BE2C (cell line): ENCODE data around the gene INPP5A.
"Not testable (repeated sequence)": the region's sequence is repeated elsewhere in the genome, so short reads cannot be mapped to it uniquely, and the experiment has no call there.

ENCODE experiments used
- DNase-seq: peaks from one replicate; pipeline ENCODE4 v3.0.0-alpha.2; 2020
- H3K27me3 ChIP-seq: fragments of 250-450 bp; sonication (Bioruptor Pico); 2 replicates; pipeline ENCODE4 v1.5.1; 2020; ENCODE audit warnings: mild to moderate bottlenecking
- H3K36me3 ChIP-seq: fragments of 250-450 bp; sonication (Bioruptor Pico); 2 replicates; pipeline ENCODE4 v1.5.1; 2020; ENCODE audit warnings: mild to moderate bottlenecking
- H3K4me1 ChIP-seq: fragments of 250-450 bp; sonication (Bioruptor Pico); 2 replicates; pipeline ENCODE4 v1.5.1; 2020
- H3K4me3 ChIP-seq: 2 replicates; pipeline ENCODE4 v1.5.1; 2011; ENCODE audit warnings: low read depth, low read length
- H3K9me3 ChIP-seq: fragments of 250-450 bp; sonication (Bioruptor Pico); 2 replicates; pipeline ENCODE4 v1.5.1; 2020
- TF ChIP-seq, protein P1 (sequence below): IDR thresholded peaks from 2 replicates; pipeline ENCODE4 v1.5.1; 2012; ENCODE audit warnings: mild to moderate bottlenecking, low read depth, low read length

INPP5A gene

GRCh38 chr10:132814469-132814856 is 276.9 kb downstream of the INPP5A start:
- Histone ChIP-seq H3K4me3 (no peak overlapping the region), H3K9me3 (no peaks in the 10 kb centered on the region), H3K27me3 (peaks cover 37% of the 10 kb centered on the region), H3K36me3 (no peaks in the 10 kb centered on the region), H3K4me1 (no peaks in the 10 kb centered on the region)
- TF ChIP-seq, protein P1, sequence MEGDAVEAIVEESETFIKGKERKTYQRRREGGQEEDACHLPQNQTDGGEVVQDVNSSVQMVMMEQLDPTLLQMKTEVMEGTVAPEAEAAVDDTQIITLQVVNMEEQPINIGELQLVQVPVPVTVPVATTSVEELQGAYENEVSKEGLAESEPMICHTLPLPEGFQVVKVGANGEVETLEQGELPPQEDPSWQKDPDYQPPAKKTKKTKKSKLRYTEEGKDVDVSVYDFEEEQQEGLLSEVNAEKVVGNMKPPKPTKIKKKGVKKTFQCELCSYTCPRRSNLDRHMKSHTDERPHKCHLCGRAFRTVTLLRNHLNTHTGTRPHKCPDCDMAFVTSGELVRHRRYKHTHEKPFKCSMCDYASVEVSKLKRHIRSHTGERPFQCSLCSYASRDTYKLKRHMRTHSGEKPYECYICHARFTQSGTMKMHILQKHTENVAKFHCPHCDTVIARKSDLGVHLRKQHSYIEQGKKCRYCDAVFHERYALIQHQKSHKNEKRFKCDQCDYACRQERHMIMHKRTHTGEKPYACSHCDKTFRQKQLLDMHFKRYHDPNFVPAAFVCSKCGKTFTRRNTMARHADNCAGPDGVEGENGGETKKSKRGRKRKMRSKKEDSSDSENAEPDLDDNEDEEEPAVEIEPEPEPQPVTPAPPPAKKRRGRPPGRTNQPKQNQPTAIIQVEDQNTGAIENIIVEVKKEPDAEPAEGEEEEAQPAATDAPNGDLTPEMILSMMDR = no peak
- no peak for DNase-seq

DNA sequence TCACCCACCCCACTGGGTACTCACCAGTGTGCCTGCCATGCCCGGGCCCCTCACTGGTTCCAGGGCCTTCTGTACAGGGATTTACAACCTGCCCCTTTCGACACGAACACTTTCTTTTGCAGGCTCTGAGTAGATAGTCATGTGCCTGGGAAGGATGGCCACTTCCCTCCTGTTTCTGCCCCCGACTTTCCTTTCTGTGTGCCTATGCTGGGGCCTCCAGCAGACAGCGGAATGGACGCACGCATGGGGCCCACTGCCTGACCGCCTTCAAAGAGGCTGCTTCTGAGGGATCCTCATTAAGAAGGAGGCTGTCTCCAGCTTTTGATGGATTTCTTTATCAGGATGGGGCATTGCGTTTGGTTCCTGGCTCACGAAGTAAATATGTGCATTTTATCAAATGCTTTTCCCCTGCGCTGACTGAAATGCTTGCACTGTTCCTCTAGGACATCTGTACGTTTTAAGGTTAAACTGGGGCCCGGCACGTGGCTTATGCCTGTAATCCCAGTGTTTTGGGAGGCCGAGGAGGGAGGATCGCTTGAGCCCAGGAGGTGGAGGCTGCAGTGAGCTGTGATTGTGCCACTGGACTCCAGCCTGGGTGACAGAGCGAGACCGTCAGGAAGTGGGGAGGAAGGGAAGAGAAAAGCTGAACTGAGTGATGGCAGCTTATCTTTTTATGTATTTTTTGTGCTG is 277.7 kb downstream of the INPP5A start:
- H3K36me3 ChIP-seq = no peaks in the 10 kb centered on the region
- DNase-seq = no peak
- H3K27me3 ChIP-seq = peaks cover 32% of the 10 kb centered on the region
- no peaks in the 10 kb centered on the region for H3K9me3 ChIP-seq
- H3K4me1 ChIP-seq = no peaks in the 10 kb centered on the region
- TF ChIP-seq, protein P1 = no peak
- no peak overlapping the region for H3K4me3 ChIP-seq

GRCh38 chr10:132816718-132817117 is 279.1 kb downstream of the INPP5A start:
- Histone ChIP-seq H3K9me3 (no peaks in the 10 kb centered on the region), H3K4me1 (no peaks in the 10 kb centered on the region), H3K27me3 (peaks cover 29% of the 10 kb centered on the region), H3K4me3 (no peak overlapping the region), H3K36me3 (no peaks in the 10 kb centered on the region)
- TF ChIP-seq, protein P1 = no peak
- DNase-seq = no peak

DNA sequence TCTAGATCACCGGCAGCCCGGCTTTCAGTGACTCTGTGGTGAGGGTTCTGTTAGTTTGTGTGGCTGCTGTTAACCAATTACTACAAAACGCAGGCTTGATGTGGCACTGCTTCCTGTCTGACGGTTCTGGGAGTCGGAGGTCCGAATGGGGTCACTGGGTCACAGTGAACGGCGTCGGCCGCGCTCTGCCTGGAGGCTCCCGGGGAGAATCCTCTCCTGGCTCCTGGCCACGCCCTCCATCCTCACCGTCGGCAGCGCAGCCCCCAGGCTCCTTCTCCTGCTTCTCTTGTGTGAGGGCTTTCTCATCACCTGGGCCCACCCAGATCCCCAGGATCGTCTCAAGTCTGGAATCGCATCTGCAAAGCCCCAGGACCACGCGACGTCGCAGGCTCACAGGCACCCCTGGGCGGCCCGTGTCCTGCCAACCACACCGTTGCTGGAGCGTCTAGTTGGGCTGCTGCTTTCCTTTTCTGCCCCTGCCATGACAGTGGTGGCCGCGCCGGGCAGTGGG is 280.2 kb downstream of the INPP5A start:
- H3K4me3 ChIP-seq = no peak overlapping the region
- DNase-seq = no peak
- no peaks in the 10 kb centered on the region for H3K9me3 ChIP-seq
- TF ChIP-seq, protein P1 = no peak
- no peaks in the 10 kb centered on the region for H3K4me1 ChIP-seq
- no peaks in the 10 kb centered on the region for H3K36me3 ChIP-seq
- H3K27me3 ChIP-seq = peaks cover 29% of the 10 kb centered on the region

DNA sequence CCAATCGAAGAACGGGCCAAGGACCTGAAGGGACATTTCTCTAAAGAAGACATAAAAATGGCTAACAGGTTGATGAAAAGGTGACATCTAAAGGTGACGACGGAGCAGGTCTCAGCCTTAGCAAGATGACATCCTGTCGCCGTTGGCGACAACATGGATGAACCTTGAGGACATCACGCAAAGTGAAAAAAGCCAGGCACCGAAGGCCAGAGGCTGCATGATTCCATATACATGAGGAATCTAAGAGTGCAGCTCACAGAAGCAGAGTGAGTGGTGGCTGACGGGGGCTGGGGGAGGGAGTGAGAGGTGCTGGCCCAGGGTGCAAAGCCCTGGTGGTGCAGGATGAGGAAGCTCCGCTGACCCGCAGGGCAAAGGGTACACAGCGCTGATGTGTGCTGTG is 282.5 kb downstream of the INPP5A start:
- TF ChIP-seq, protein P1 = no peak
- H3K36me3 ChIP-seq = no peaks in the 10 kb centered on the region
- no peak overlapping the region for H3K4me3 ChIP-seq
- H3K9me3 ChIP-seq = no peaks in the 10 kb centered on the region
- no peak for DNase-seq
- H3K4me1 ChIP-seq = no peaks in the 10 kb centered on the region
- H3K27me3 ChIP-seq = peaks cover 29% of the 10 kb centered on the region

DNA sequence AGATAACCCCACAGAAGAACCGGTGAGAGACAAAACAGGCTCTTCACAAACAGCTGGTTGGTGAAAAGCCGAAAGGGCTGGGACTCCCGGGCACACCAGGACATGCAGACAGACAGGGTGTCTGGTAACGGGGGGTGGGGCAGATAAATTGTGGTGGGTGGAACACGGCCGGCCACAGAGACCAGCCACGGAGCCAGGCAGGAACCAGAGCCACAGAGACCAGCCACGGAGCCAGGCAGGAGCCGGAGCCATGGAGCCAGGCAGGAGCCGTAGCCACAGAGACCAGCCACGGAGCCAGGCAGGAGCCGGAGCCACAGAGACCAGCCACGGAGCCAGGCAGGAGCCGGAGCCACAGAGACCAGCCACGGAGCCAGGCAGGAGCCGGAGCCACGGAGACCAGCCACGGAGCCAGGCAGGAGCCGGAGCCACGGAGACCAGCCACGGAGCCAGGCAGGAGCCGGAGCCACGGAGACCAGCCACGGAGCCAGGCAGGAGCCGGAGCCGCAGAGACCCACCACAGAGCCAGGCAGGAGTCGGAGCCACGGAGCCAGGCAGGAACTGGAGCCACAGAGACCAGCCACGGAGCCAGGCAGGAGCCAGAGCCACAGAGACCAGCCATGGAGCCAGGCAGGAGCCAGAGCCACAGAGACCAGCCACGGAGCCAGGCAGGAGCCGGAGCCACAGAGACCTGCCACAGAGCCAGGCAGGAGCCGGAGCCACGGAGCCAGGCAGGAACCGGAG is 288.4 kb downstream of the INPP5A start:
- not testable (repeated sequence) for H3K4me1 ChIP-seq, H3K36me3 ChIP-seq, H3K4me3 ChIP-seq, H3K9me3 ChIP-seq
- peaks cover 16% of the 10 kb centered on the region for H3K27me3 ChIP-seq
- DNase-seq = peak; percentile 3
